ENCODE data around the gene CENATAC.

DNA sequence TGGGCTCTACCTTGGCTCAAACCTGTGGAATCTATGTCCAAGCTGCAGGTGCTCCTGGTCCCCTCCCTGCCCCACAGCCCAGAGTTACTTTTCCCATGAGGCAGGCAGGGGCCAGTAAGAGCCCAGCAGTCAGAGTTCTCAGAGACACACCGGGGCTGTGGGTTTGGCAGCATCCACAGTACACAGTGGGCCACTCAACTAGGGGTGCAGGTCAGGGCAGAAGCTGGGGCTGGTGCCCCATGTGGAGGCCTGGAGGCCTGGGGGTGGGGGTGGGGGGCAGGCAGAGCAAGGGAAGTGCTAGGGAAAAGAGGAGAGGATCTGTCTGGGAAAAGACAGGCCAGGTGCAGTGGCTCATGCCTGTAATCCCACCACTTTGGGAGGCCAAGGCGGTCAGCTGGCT is 39.4 kb upstream of the CENATAC start:
- TF ChIP-seq CTCF (conservative IDR thresholded peaks at IDR 0.05) = no peak
- no peak for TF ChIP-seq EZH2 (IDR thresholded peaks at IDR 0.05; ENCODE audit: low read depth)

Data from PC-9 (cell line).